ENCODE measurements around the gene CDKAL1.

The CDKAL1 gene

DNA sequence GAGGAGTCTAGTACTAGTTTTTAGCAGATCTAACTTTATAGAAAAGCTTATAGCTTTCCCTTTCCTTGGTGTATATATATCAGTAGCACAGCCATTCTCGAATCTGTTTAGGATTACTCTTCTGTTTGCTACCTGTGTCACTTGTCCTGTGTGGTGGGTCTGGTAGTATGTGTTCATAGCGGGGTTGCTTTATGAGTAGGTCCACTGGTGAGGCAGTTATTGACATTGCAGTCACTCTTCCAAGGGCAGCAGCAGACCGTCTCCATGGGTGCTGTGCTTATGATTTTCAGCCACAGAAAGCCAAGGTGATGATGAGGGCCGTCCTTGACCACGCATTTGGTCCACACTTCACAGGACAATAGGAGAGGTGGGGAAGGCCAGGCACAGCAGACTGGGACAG is 171.5 kb downstream of the CDKAL1 start:
- 95% methylated on average over 4 of the region's 5 CpGs for WGBS (ENCODE audit: insufficient coverage)
- ChIA-PET POLR2A (no interaction called here), CTCF (no interaction called here)
- H3K27ac ChIP-seq (ENCODE audit: insufficient read depth in 1 of 2, low read depth in 1 of 2, low read length in 2 of 2, poor library complexity in 1 of 2, severe bottlenecking in 2 of 2), result no peak overlapping the region
- peaks cover 0 to 4% (median 0%) of the 10 kb centered on the region in 4 experiments for H3K36me3 ChIP-seq (ENCODE audit: control insufficient read depth in 4 of 4, insufficient read depth in 4 of 4, low read length in 3 of 4)
- DNase-seq, result no peak
- H3K27me3 ChIP-seq (replicated peaks in 2 of 5; ENCODE audit: control insufficient read depth in 4 of 5, insufficient read depth in 5 of 5, low read length in 4 of 5), result no peaks in the 10 kb centered on the region
- no peak overlapping the region for H3K4me3 ChIP-seq (ENCODE audit: control insufficient read depth in 1 of 7, extremely low read depth in 1 of 7, insufficient read depth in 4 of 7, low read depth in 2 of 7, low read length in 6 of 7)
- peaks cover 0 to 22% (median 8%) of the 10 kb centered on the region in 4 experiments for H3K4me1 ChIP-seq (ENCODE audit: control extremely low read depth in 1 of 4, control insufficient read depth in 4 of 4, insufficient read depth in 4 of 4, low read length in 3 of 4)
- H3K9me3 ChIP-seq (ENCODE audit: control extremely low read depth in 1 of 5, control insufficient read depth in 4 of 5, insufficient read depth in 2 of 5, low read depth in 1 of 5, low read length in 4 of 5), result peaks cover 0 to 2% (median 0%) of the 10 kb centered on the region in 5 experiments

DNA sequence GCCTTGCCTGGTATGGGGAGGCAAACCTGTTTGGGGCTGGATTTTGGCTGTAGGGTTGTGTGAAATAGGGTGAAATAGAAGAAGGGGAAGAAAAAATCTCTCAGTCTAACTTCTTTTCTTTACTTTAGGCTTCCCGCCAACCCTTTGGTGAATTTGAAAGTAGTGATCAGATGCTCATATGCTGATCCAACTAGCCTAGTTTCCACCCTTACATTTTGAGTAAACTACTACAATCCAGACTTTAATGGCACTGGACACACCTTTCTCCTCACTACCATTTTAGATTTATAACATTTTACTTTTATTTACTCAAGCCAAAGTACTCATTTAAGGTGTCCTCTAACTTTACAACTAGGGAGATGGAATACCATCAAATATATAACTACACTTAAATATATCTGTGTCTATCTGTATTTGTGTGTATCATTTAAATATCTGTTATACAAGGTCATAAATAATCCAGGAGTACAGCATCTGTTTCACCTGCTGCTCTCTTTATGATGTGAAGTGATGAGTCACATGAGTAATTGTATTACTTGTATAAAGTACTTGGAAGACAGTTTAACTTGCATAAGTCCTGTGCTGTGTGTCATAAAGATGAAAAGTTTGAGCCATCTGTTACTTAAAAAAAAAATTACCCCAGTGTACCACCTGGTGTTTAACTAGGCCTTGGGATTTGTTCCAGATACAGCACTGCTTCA is 172.1 kb downstream of the CDKAL1 start:
- Histone ChIP-seq H3K9me3 (ENCODE audit: control extremely low read depth in 1 of 5, control insufficient read depth in 4 of 5, insufficient read depth in 2 of 5, low read depth in 1 of 5, low read length in 4 of 5) (peaks cover 0 to 2% (median 0%) of the 10 kb centered on the region in 5 experiments), H3K36me3 (ENCODE audit: control insufficient read depth in 4 of 4, insufficient read depth in 4 of 4, low read length in 3 of 4) (peaks cover 0 to 1% (median 0%) of the 10 kb centered on the region in 4 experiments), H3K4me1 (ENCODE audit: control extremely low read depth in 1 of 4, control insufficient read depth in 4 of 4, insufficient read depth in 4 of 4, low read length in 3 of 4) (peaks cover 0 to 26% (median 9%) of the 10 kb centered on the region in 4 experiments), H3K27ac (ENCODE audit: insufficient read depth in 1 of 2, low read depth in 1 of 2, low read length in 2 of 2, poor library complexity in 1 of 2, severe bottlenecking in 2 of 2) (no peak overlapping the region), H3K27me3 (replicated peaks in 2 of 5; ENCODE audit: control insufficient read depth in 4 of 5, insufficient read depth in 5 of 5, low read length in 4 of 5) (no peaks in the 10 kb centered on the region), H3K4me3 (ENCODE audit: control insufficient read depth in 1 of 7, extremely low read depth in 1 of 7, insufficient read depth in 4 of 7, low read depth in 2 of 7, low read length in 6 of 7) (no peak overlapping the region)
- POLR2A ChIA-PET, result no interaction called here
- peak in 1 of 3 donors; percentile 72 for DNase-seq
- CTCF ChIA-PET, result no interaction called here
- 100% methylated on average over 1 of the region's 1 CpG for WGBS (ENCODE audit: insufficient coverage)

DNA sequence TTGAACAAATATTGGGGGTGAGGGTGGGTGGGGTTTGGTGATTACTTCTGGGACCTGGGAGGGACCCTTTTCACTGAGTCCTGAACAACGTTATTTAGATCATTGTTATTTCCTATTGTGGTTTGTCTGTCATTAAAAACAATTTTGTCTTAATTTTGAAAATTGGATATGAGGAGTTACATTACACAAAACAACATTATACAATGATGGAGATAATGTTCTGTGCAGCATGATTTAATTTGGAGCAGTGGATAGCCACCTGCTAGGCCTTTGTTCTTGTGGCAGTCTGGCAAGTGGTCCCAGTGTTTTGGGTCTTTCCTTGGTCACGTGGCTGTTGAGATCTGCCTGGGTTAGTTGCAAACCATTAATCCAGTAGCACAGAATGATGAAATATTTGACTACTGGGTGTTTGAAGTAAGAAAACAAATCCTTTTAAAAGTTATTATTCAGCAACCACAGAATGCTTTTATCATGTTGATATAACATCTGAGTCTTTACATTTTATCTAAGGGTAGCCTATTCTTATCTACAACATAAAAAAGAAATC is 172.8 kb downstream of the CDKAL1 start:
- peaks cover 0 to 2% (median 0%) of the 10 kb centered on the region in 5 experiments for H3K9me3 ChIP-seq (ENCODE audit: control extremely low read depth in 1 of 5, control insufficient read depth in 4 of 5, insufficient read depth in 2 of 5, low read depth in 1 of 5, low read length in 4 of 5)
- no peak for DNase-seq
- CTCF ChIA-PET, result no interaction called here
- H3K4me1 ChIP-seq (ENCODE audit: control extremely low read depth in 1 of 4, control insufficient read depth in 4 of 4, insufficient read depth in 4 of 4, low read length in 3 of 4), result peaks cover 0 to 29% (median 10%) of the 10 kb centered on the region in 4 experiments
- POLR2A ChIA-PET, result no interaction called here
- H3K27ac ChIP-seq (ENCODE audit: insufficient read depth in 1 of 2, low read depth in 1 of 2, low read length in 2 of 2, poor library complexity in 1 of 2, severe bottlenecking in 2 of 2), result no peak overlapping the region
- no peaks in the 10 kb centered on the region for H3K27me3 ChIP-seq (replicated peaks in 2 of 5; ENCODE audit: control insufficient read depth in 4 of 5, insufficient read depth in 5 of 5, low read length in 4 of 5)
- no peak overlapping the region for H3K4me3 ChIP-seq (ENCODE audit: control insufficient read depth in 1 of 7, extremely low read depth in 1 of 7, insufficient read depth in 4 of 7, low read depth in 2 of 7, low read length in 6 of 7)
- no peaks in the 10 kb centered on the region for H3K36me3 ChIP-seq (ENCODE audit: control insufficient read depth in 4 of 4, insufficient read depth in 4 of 4, low read length in 3 of 4)
- no CpG with 5 or more reads among the region's 2 CpGs for WGBS (ENCODE audit: insufficient coverage)

DNA sequence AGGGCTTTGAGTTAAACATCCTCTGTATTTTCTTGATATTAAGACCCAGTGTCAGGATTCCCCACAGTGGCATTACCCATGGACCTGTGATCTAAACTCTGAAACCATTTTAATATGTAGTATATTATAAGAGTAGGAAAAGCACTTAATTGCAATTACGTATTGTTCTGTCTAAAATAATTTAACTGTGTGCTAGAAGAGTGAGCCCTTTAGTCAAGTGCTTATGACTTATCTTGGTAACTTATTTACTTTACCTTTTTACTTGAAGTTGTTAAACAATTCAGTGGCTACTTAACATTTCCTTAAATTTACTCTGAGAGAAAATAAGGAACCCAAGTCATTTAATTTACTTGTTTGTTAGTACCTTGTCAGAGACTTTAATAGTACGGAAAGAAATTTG is 173.6 kb downstream of the CDKAL1 start:
- peaks cover 0 to 29% (median 10%) of the 10 kb centered on the region in 4 experiments for H3K4me1 ChIP-seq (ENCODE audit: control extremely low read depth in 1 of 4, control insufficient read depth in 4 of 4, insufficient read depth in 4 of 4, low read length in 3 of 4)
- no peak overlapping the region for H3K27ac ChIP-seq (ENCODE audit: insufficient read depth in 1 of 2, low read depth in 1 of 2, low read length in 2 of 2, poor library complexity in 1 of 2, severe bottlenecking in 2 of 2)
- no peaks in the 10 kb centered on the region for H3K27me3 ChIP-seq (replicated peaks in 2 of 5; ENCODE audit: control insufficient read depth in 4 of 5, insufficient read depth in 5 of 5, low read length in 4 of 5)
- ChIA-PET POLR2A (no interaction called here), CTCF (interaction anchor here (1.0 kb wide), 1 partner anchor 9 kb away, joined by 3 read pairs; no protein-coding TSS in a partner anchor)
- peaks cover 0 to 1% (median 0%) of the 10 kb centered on the region in 4 experiments for H3K36me3 ChIP-seq (ENCODE audit: control insufficient read depth in 4 of 4, insufficient read depth in 4 of 4, low read length in 3 of 4)
- DNase-seq, result no peak
- H3K9me3 ChIP-seq (ENCODE audit: control extremely low read depth in 1 of 5, control insufficient read depth in 4 of 5, insufficient read depth in 2 of 5, low read depth in 1 of 5, low read length in 4 of 5), result no peaks in the 10 kb centered on the region
- no CpG with 5 or more reads among the region's 2 CpGs for WGBS (ENCODE audit: insufficient coverage)
- no peak overlapping the region for H3K4me3 ChIP-seq (ENCODE audit: control insufficient read depth in 1 of 7, extremely low read depth in 1 of 7, insufficient read depth in 4 of 7, low read depth in 2 of 7, low read length in 6 of 7)

DNA sequence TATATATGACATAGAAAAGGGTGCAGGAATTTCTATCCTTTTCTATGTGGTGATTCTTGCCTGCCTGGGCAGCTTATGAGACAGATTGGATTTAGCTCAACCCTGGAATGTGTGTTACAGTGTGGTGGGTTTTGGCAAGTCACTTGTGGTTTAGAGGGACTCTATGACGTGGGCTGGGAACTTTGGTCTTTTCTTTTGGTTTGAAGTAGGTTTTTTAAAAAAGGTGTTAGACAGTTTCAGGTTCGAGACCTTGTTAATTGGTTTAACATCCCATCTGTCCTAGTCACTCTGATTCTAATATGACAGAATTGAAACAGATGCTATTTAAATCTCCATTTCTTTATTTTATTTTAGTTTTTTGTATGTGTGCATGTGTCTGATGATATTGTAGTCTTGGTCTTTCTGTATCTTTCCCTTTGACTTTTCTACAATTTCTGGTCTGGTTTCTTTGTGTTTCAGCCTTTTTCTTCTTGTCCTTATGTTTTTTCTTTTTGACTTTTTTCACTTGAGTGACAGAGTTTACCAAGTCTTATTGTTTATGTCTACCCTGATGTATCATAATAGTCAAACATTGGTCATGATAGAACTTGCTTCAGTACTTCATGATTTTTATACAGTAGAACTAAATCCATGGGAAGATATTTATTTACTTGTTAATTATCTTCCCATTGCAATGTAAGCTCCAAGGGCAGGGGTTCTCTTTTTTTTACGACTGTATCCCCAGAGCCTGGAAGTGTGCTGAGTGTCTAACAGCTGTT is 174.3 kb downstream of the CDKAL1 start:
- H3K36me3 ChIP-seq (ENCODE audit: control insufficient read depth in 4 of 4, insufficient read depth in 4 of 4, low read length in 3 of 4), result peaks cover 0 to 2% (median 0%) of the 10 kb centered on the region in 4 experiments
- H3K27ac ChIP-seq (ENCODE audit: insufficient read depth in 1 of 2, low read depth in 1 of 2, low read length in 2 of 2, poor library complexity in 1 of 2, severe bottlenecking in 2 of 2), result no peak overlapping the region
- WGBS (ENCODE audit: insufficient coverage), result no CpG with 5 or more reads among the region's 3 CpGs
- no peaks in the 10 kb centered on the region for H3K27me3 ChIP-seq (replicated peaks in 2 of 5; ENCODE audit: control insufficient read depth in 4 of 5, insufficient read depth in 5 of 5, low read length in 4 of 5)
- ChIA-PET CTCF (interaction anchor here (1.0 kb wide), 1 partner anchor 9 kb away, joined by 3 read pairs; no protein-coding TSS in a partner anchor), POLR2A (no interaction called here)
- DNase-seq, result peak; percentile 75 to 92 (median 86)
- no peaks in the 10 kb centered on the region for H3K9me3 ChIP-seq (ENCODE audit: control extremely low read depth in 1 of 5, control insufficient read depth in 4 of 5, insufficient read depth in 2 of 5, low read depth in 1 of 5, low read length in 4 of 5)
- H3K4me3 ChIP-seq (ENCODE audit: control insufficient read depth in 1 of 7, extremely low read depth in 1 of 7, insufficient read depth in 4 of 7, low read depth in 2 of 7, low read length in 6 of 7), result no peak overlapping the region
- H3K4me1 ChIP-seq (ENCODE audit: control extremely low read depth in 1 of 4, control insufficient read depth in 4 of 4, insufficient read depth in 4 of 4, low read length in 3 of 4), result peaks cover 0 to 29% (median 10%) of the 10 kb centered on the region in 4 experiments

DNA sequence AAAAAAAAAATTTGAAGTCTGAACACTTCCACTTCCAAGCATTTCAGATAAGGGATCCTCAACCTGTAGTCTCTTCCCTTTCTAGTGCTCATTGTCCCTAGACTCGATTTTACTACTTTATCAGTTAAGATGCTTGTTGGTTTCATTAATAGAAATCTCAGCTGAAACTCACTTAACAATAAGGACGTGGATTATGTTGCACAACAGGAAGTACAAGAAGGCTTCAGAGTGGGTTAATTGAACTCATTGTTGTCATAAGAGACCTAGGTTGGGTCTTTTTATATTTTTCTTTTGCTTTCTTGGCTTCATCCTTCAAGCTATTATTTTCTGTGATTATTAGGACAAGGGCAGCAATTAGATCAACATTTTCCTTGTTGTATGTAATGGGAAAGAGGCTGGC is 175.2 kb downstream of the CDKAL1 start:
- peaks cover 0 to 2% (median 0%) of the 10 kb centered on the region in 4 experiments for H3K36me3 ChIP-seq (ENCODE audit: control insufficient read depth in 4 of 4, insufficient read depth in 4 of 4, low read length in 3 of 4)
- ChIA-PET CTCF (interaction anchor here (1.6 to 1.9 kb wide), 2 partner anchors 9 to 144 kb away, joined by 4 read pairs; no protein-coding TSS in a partner anchor), POLR2A (no interaction called here)
- peaks cover 0 to 23% (median 7%) of the 10 kb centered on the region in 4 experiments for H3K4me1 ChIP-seq (ENCODE audit: control extremely low read depth in 1 of 4, control insufficient read depth in 4 of 4, insufficient read depth in 4 of 4, low read length in 3 of 4)
- WGBS (ENCODE audit: insufficient coverage), result 79% methylated on average over 2 of the region's 2 CpGs
- H3K27me3 ChIP-seq (replicated peaks in 2 of 5; ENCODE audit: control insufficient read depth in 4 of 5, insufficient read depth in 5 of 5, low read length in 4 of 5), result no peaks in the 10 kb centered on the region
- no peak overlapping the region for H3K27ac ChIP-seq (ENCODE audit: insufficient read depth in 1 of 2, low read depth in 1 of 2, low read length in 2 of 2, poor library complexity in 1 of 2, severe bottlenecking in 2 of 2)
- no peak for DNase-seq
- no peak overlapping the region for H3K4me3 ChIP-seq (ENCODE audit: control insufficient read depth in 1 of 7, extremely low read depth in 1 of 7, insufficient read depth in 4 of 7, low read depth in 2 of 7, low read length in 6 of 7)
- no peaks in the 10 kb centered on the region for H3K9me3 ChIP-seq (ENCODE audit: control extremely low read depth in 1 of 5, control insufficient read depth in 4 of 5, insufficient read depth in 2 of 5, low read depth in 1 of 5, low read length in 4 of 5)

All from common myeloid progenitor, CD34-positive (primary cell).